HepG2 (cell line): Measurements from ENCODE around the gene NSD2.

Source experiments
- DPF2 ChIP-seq: sonication (generic); formaldehyde crosslinking; IDR thresholded peaks from 2 replicates; pipeline ENCODE4 v1.4.0; 2020; ENCODE audit warnings: mild to moderate bottlenecking, low read depth, missing genetic modification reagents, borderline replicate concordance
- HDAC6 ChIP-seq: fragments of 200-600 bp; sonication (generic); IDR thresholded peaks from 2 replicates; pipeline ENCODE4 v1.7.0; 2017; ENCODE audit warnings: mild to moderate bottlenecking, antibody characterized with exemption, low read length, low read depth
- NFYB ChIP-seq: sonication (generic); formaldehyde crosslinking; IDR thresholded peaks from 2 replicates; pipeline ENCODE4 v1.4.0; 2020; ENCODE audit warnings: missing genetic modification reagents
- POLR2A ChIP-seq, 2 experiments: IDR thresholded peaks; 2 replicates each; pipeline ENCODE4 v1.6.1; 2011; ENCODE audit warnings: low read depth in 2 of 2, low read length in 2 of 2, mild to moderate bottlenecking in 1 of 2, moderate library complexity in 1 of 2; ENCODE audit not compliant: insufficient read depth in 1 of 2
- SIN3A ChIP-seq: IDR thresholded peaks from 2 replicates; pipeline ENCODE4 v1.6.1; 2011; ENCODE audit warnings: low read depth, mild to moderate bottlenecking, control low read depth, low read length, borderline replicate concordance
- SMC3 ChIP-seq: IDR thresholded peaks from 2 replicates; pipeline ENCODE4 v1.6.1; 2011; ENCODE audit warnings: low read length, improper control_type of control experiment
- XRCC5 ChIP-seq: fragments of 200-400 bp; formaldehyde crosslinking; optimal IDR thresholded peaks from 2 replicates; pipeline ENCODE3; 2017; ENCODE audit warnings: mild to moderate bottlenecking, low read length
- YY1 ChIP-seq: IDR thresholded peaks from 2 replicates; pipeline ENCODE4 v1.6.1; 2011; ENCODE audit warnings: low read length, low read depth, moderate library complexity, mild to moderate bottlenecking; ENCODE audit not compliant: insufficient read depth, insufficient replicate concordance
- ZC3H4 ChIP-seq: sonication (generic); formaldehyde crosslinking; IDR thresholded peaks from 2 replicates; pipeline ENCODE4 v1.4.0; 2020; ENCODE audit warnings: missing genetic modification reagents, borderline replicate concordance
- ZNF281 ChIP-seq: sonication (generic); formaldehyde crosslinking; IDR thresholded peaks from 2 replicates; pipeline ENCODE4 v1.4.0; 2020; ENCODE audit warnings: missing genetic modification reagents, borderline replicate concordance
- ZNF792 ChIP-seq: IDR thresholded peaks from 2 replicates; pipeline ENCODE4 v1.6.1; 2016
- TF ChIP-seq, protein P1 (sequence below): sonication (generic); formaldehyde crosslinking; IDR thresholded peaks from 2 replicates; pipeline ENCODE4 v1.4.0; 2020; ENCODE audit warnings: missing genetic modification reagents
- TF ChIP-seq, protein P2 (sequence below): sonication (generic); formaldehyde crosslinking; IDR thresholded peaks from 2 replicates; pipeline ENCODE4 v1.5.0; 2020; ENCODE audit warnings: mild to moderate bottlenecking, missing genetic modification reagents, moderate library complexity
- TF ChIP-seq, protein P3 (sequence below): sonication (generic); formaldehyde crosslinking; IDR thresholded peaks from 2 replicates; pipeline ENCODE4 v1.8.1; 2022; ENCODE audit warnings: mild to moderate bottlenecking, missing genetic modification reagents

GRCh38 chr4:1950369-1950768 is 79.2 kb downstream of the NSD2 start:
- TF ChIP-seq, protein P1, sequence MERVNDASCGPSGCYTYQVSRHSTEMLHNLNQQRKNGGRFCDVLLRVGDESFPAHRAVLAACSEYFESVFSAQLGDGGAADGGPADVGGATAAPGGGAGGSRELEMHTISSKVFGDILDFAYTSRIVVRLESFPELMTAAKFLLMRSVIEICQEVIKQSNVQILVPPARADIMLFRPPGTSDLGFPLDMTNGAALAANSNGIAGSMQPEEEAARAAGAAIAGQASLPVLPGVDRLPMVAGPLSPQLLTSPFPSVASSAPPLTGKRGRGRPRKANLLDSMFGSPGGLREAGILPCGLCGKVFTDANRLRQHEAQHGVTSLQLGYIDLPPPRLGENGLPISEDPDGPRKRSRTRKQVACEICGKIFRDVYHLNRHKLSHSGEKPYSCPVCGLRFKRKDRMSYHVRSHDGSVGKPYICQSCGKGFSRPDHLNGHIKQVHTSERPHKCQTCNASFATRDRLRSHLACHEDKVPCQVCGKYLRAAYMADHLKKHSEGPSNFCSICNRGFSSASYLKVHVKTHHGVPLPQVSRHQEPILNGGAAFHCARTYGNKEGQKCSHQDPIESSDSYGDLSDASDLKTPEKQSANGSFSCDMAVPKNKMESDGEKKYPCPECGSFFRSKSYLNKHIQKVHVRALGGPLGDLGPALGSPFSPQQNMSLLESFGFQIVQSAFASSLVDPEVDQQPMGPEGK (CRISPR knock-in tag), result no peak
- TF ChIP-seq, protein P2, sequence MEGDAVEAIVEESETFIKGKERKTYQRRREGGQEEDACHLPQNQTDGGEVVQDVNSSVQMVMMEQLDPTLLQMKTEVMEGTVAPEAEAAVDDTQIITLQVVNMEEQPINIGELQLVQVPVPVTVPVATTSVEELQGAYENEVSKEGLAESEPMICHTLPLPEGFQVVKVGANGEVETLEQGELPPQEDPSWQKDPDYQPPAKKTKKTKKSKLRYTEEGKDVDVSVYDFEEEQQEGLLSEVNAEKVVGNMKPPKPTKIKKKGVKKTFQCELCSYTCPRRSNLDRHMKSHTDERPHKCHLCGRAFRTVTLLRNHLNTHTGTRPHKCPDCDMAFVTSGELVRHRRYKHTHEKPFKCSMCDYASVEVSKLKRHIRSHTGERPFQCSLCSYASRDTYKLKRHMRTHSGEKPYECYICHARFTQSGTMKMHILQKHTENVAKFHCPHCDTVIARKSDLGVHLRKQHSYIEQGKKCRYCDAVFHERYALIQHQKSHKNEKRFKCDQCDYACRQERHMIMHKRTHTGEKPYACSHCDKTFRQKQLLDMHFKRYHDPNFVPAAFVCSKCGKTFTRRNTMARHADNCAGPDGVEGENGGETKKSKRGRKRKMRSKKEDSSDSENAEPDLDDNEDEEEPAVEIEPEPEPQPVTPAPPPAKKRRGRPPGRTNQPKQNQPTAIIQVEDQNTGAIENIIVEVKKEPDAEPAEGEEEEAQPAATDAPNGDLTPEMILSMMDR (CRISPR knock-in tag), result no peak
- TF ChIP-seq XRCC5 (no peak), HDAC6 (no peak), SMC3 (no peak), DPF2 (CRISPR knock-in tag) (no peak), YY1 (no peak), ZNF281 (no peak), SIN3A (no peak), ZC3H4 (CRISPR knock-in tag) (no peak), ZNF792 (CRISPR knock-in tag) (no peak), NFYB (CRISPR knock-in tag) (no peak), POLR2A (IDR thresholded peaks at IDR 0.05; ENCODE audit: insufficient read depth in 1 of 2, low read depth in 2 of 2, low read length in 2 of 2) (no peak)
- TF ChIP-seq, protein P3, sequence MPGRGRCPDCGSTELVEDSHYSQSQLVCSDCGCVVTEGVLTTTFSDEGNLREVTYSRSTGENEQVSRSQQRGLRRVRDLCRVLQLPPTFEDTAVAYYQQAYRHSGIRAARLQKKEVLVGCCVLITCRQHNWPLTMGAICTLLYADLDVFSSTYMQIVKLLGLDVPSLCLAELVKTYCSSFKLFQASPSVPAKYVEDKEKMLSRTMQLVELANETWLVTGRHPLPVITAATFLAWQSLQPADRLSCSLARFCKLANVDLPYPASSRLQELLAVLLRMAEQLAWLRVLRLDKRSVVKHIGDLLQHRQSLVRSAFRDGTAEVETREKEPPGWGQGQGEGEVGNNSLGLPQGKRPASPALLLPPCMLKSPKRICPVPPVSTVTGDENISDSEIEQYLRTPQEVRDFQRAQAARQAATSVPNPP (CRISPR knock-in tag), result no peak
